Neural progenitor cell (in vitro differentiated cells): Measurements from ENCODE around the gene LONRF2.

ENCODE experiments used
- CTCF ChIP-seq: fragments of 200-600 bp; sonication (generic); IDR thresholded peaks from 2 replicates; pipeline ENCODE4 v1.5.1; 2017; ENCODE audit warnings: antibody characterized with exemption, mild to moderate bottlenecking
- EZH2 ChIP-seq: fragments of 200-600 bp; sonication (generic); IDR thresholded peaks from 2 replicates; pipeline ENCODE4 v1.6.1; 2017; ENCODE audit warnings: antibody characterized with exemption, mild to moderate bottlenecking, moderate library complexity
- EZH2phosphoT487 ChIP-seq: fragments of 200-600 bp; sonication (generic); IDR thresholded peaks from 2 replicates; pipeline ENCODE4 v1.6.1; 2017; ENCODE audit warnings: antibody characterized with exemption

DNA sequence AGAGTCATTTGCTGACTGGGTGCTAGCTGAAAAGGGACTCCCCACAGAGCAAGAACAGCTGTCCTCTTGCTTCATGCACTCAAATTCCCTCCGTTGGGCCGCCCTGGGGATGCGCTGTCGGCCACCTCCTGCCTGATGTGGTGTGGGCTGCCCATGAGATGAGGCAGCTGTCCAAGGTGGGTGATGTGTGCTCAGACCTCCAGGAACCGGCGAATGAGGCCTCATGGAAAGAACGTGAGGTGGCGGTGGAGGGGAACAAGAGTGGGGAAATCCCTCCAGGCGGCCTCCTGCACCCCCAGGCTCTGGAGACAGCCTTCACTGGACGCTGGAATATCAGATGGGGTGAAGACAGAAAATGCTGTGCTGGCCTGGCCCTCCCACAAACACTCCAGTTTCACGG, 79.8 kb downstream of the LONRF2 start:
- TF ChIP-seq EZH2 (no peak), CTCF (no peak), EZH2phosphoT487 (no peak)
